ENCODE measurements around the gene SPINK6.

SPINK6 gene

DNA sequence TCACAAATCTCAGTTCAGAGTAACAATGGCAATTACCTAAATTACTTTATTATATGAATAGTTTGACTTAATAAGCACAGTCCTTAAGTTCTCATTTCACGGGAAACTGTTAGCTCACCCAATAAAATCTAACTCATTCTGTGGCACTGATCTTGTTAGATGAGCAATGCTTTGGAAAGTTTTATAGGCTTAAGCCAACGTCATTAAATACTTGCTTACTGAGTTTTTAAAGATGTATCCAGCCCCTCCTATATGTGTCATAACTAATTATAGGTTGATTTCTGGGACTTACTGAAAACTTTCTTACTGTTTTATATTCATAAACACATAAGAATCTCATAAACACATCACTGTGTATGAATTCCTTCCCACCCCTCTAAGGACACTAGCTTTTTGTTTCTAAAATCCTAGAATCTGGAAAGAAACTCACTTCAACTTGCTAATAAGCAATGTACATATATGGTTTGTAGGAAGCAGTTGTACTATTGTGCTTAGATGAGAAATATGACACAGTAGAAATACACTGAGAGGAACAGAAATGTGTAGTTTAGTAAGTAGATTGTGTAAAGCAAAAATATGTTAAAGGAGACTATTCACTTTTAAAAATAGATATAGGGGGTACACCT is 21.4 kb downstream of the SPINK6 start:
- DNase-seq (ENCODE audit: low spot score) = no peak

GRCh38 chr5:148228392-148228984 is 25.6 kb downstream of the SPINK6 start:
- DNase-seq (ENCODE audit: low spot score) = no peak

- DNase-seq (ENCODE audit: low spot score) = no peak
Measured at GRCh38 chr5:148229840-148230239, 27.0 kb downstream of the SPINK6 start.

DNA sequence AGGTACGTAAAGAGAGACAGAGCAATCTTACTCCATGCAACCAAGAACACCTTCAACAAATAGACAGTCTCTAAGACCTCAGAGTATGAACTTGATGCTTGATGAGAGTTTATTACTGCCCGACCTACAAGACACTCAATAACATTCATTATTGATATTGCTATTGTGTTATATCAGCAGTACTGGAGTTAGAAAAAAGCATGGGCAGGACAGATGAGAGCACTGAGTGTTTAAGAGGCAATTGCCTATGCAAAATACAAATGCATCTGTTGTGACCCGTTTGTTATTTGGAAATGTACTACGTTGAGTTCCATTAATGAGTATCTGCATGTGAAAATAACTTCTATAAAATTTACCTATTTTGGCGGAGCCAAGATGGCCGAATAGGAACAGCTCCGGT is 27.4 kb downstream of the SPINK6 start:
- no peak for DNase-seq (ENCODE audit: low spot score)

- DNase-seq (ENCODE audit: low spot score) = no peak
Measured at GRCh38 chr5:148237785-148238417, 35.1 kb downstream of the SPINK6 start.

GRCh38 chr5:148238418-148238794 is 35.6 kb downstream of the SPINK6 start, which contains the start of gene MARCOL:
TSS of gene MARCOL (plus strand) at chr5:148238525. CDS start at chr5:148238598, 73 bp downstream.
- DNase-seq (ENCODE audit: low spot score) = no peak

GRCh38 chr5:148248894-148249293 is 46.1 kb downstream of the SPINK6 start:
- no peak for DNase-seq (ENCODE audit: low spot score)

DNA sequence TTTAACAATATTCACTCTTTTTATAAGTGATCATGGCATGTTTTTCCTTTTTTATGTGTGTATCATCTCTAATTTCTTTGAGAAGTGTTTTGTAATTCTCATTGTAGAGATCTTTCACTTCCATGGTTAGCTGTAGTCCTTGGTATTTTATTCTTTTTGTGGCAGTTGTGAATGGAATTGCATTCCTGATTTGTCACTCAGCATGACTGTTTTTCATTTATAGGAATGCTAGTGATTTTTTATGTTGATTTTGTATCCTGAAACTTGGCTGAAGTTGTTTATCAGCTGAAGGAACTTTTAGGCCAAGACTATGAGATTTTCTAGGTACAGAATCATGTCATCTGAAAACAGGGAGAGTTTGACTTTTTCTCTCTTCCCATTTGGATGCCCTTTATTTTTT is 52.6 kb downstream of the SPINK6 start:
- no peak for DNase-seq (ENCODE audit: low spot score)

- no peak for DNase-seq (ENCODE audit: low spot score)
Measured at GRCh38 chr5:148259288-148259687, 56.4 kb downstream of the SPINK6 start.

GRCh38 chr5:148261221-148261620 is 58.4 kb downstream of the SPINK6 start:
- DNase-seq (ENCODE audit: low spot score) = no peak

Measured in D341Med (cell line).